Measurements from ENCODE around the gene HTR2B.
"Not testable (repeated sequence)": the region's sequence is repeated elsewhere in the genome, so short reads cannot be mapped to it uniquely, and the experiment has no call there.

Gene HTR2B

GRCh38 chr2:231133365-231134099, 8.7 kb upstream of the HTR2B start:
- DNase-seq, result no peak

- no peak for DNase-seq
Measured at GRCh38 chr2:231132129-231132528, 7.3 kb upstream of the HTR2B start.

- no peak for DNase-seq
Measured at GRCh38 chr2:231130336-231131056, 5.7 kb upstream of the HTR2B start.

- DNase-seq, result no peak
Measured at GRCh38 chr2:231129216-231129615, 4.4 kb upstream of the HTR2B start.

- DNase-seq, result no peak
Measured at GRCh38 chr2:231128541-231128940, 3.7 kb upstream of the HTR2B start.

GRCh38 chr2:231127936-231128335, 3.1 kb upstream of the HTR2B start:
- no peak for DNase-seq

- DNase-seq, result no peak
Measured at GRCh38 chr2:231127480-231127879, 2.6 kb upstream of the HTR2B start.

GRCh38 chr2:231126123-231126522, 1.3 kb upstream of the HTR2B start:
- DNase-seq, result no peak

GRCh38 chr2:231123362-231123898, 1.4 kb downstream of the HTR2B start:
- no peak for DNase-seq

- no peak for DNase-seq
Measured at GRCh38 chr2:231118614-231118942, 6.3 kb downstream of the HTR2B start.

- DNase-seq, result no peak
Measured at GRCh38 chr2:231117922-231118613, 6.8 kb downstream of the HTR2B start.

GRCh38 chr2:231117148-231117547, 7.7 kb downstream of the HTR2B start:
- no peak for DNase-seq

- DNase-seq, result no peak
Measured at GRCh38 chr2:231115651-231116050, 9.2 kb downstream of the HTR2B start.

GRCh38 chr2:231113489-231113888, 11.4 kb downstream of the HTR2B start:
- DNase-seq, result no peak

- DNase-seq, result no peak
Measured at GRCh38 chr2:231111987-231112386, 12.9 kb downstream of the HTR2B start.

GRCh38 chr2:231110551-231110950, 14.3 kb downstream of the HTR2B start:
- no peak for DNase-seq

GRCh38 chr2:231104115-231104713, 20.6 kb downstream of the HTR2B start:
- DNase-seq, result peak; percentile 35 to 64

- no peak for DNase-seq
Measured at GRCh38 chr2:231102772-231103171, 22.1 kb downstream of the HTR2B start.

- no peak for DNase-seq
Measured at GRCh38 chr2:231100990-231101389, 23.9 kb downstream of the HTR2B start.

GRCh38 chr2:231100321-231100720, 24.5 kb downstream of the HTR2B start:
- DNase-seq, result not testable (repeated sequence)

GRCh38 chr2:231099918-231100317, 24.9 kb downstream of the HTR2B start:
- DNase-seq, result no peak

- DNase-seq, result no peak
Measured at GRCh38 chr2:231094736-231095346, 30.0 kb downstream of the HTR2B start.

GRCh38 chr2:231093933-231094332, 30.9 kb downstream of the HTR2B start:
- DNase-seq, result no peak

Measured in CD4-positive, alpha-beta T cell treated with Interferon alpha-2 for 1 hour (primary cell).